Ramos (cell line): ENCODE measurements around the gene BFSP1.

ENCODE experiments used
- in situ Hi-C: fragments of 300-500 bp; cut with MboI; formaldehyde crosslinking; loops from one replicate; pipeline ENCODE4 v1.14.3; 2022; ENCODE audit warnings: low sequenced_read_pairs; ENCODE audit not compliant: unreplicated experiment

BFSP1 gene

GRCh38 chr20:17525650-17526049 is 5.5 kb downstream of the BFSP1 start:
- in situ Hi-C loops = loop anchor here (25.0 kb wide), 1 partner anchor 387 kb away; no protein-coding TSS in a partner anchor

- in situ Hi-C loops = loop anchor here (25.0 kb wide), 1 partner anchor 387 kb away; no protein-coding TSS in a partner anchor
Observed at GRCh38 chr20:17525132-17525531, 6.0 kb downstream of the BFSP1 start.

GRCh38 chr20:17524560-17524959 is 6.6 kb downstream of the BFSP1 start:
- in situ Hi-C loops = loop anchor here (25.0 kb wide), 1 partner anchor 763 kb away; the partner anchor contains the start of gene ZNF133

- in situ Hi-C loops = loop anchor here (25.0 kb wide), 1 partner anchor 764 kb away; the partner anchor contains the start of gene ZNF133
Observed at GRCh38 chr20:17523326-17523725, 7.9 kb downstream of the BFSP1 start.

- in situ Hi-C loops = loop anchor here (25.0 kb wide), 1 partner anchor 765 kb away; the partner anchor contains the start of gene ZNF133
Observed at GRCh38 chr20:17522528-17522927, 8.7 kb downstream of the BFSP1 start.

GRCh38 chr20:17520583-17520982 is 10.6 kb downstream of the BFSP1 start:
- in situ Hi-C loops = loop anchor here (25.0 kb wide), 1 partner anchor 767 kb away; the partner anchor contains the start of gene ZNF133

- in situ Hi-C loops = loop anchor here (25.0 kb wide), 1 partner anchor 768 kb away; the partner anchor contains the start of gene ZNF133
Observed at GRCh38 chr20:17519606-17520285, 11.4 kb downstream of the BFSP1 start.

GRCh38 chr20:17518339-17519052 is 12.7 kb downstream of the BFSP1 start:
- in situ Hi-C loops = loop anchor here (25.0 kb wide), 1 partner anchor 769 kb away; the partner anchor contains the start of gene ZNF133

GRCh38 chr20:17515053-17515452 is 16.1 kb downstream of the BFSP1 start:
- in situ Hi-C loops = loop anchor here (25.0 kb wide), 1 partner anchor 772 kb away; the partner anchor contains the start of gene ZNF133

GRCh38 chr20:17513939-17514338 is 17.2 kb downstream of the BFSP1 start:
- in situ Hi-C loops = loop anchor here (25.0 kb wide), 1 partner anchor 773 kb away; the partner anchor contains the start of gene ZNF133

- in situ Hi-C loops = loop anchor here (25.0 kb wide), 1 partner anchor 776 kb away; the partner anchor contains the start of gene ZNF133
Observed at GRCh38 chr20:17511401-17511800, 19.8 kb downstream of the BFSP1 start.

GRCh38 chr20:17510548-17510947 is 20.6 kb downstream of the BFSP1 start:
- in situ Hi-C loops = loop anchor here (25.0 kb wide), 1 partner anchor 777 kb away; the partner anchor contains the start of gene ZNF133

- in situ Hi-C loops = loop anchor here (25.0 kb wide), 1 partner anchor 779 kb away; the partner anchor contains the start of gene ZNF133
Observed at GRCh38 chr20:17508756-17509155, 22.4 kb downstream of the BFSP1 start.

GRCh38 chr20:17507531-17507930 is 23.6 kb downstream of the BFSP1 start:
- in situ Hi-C loops = loop anchor here (25.0 kb wide), 1 partner anchor 780 kb away; the partner anchor contains the start of gene ZNF133

- in situ Hi-C loops = loop anchor here (25.0 kb wide), 1 partner anchor 780 kb away; the partner anchor contains the start of gene ZNF133
Observed at GRCh38 chr20:17507032-17507431, 24.1 kb downstream of the BFSP1 start.

- in situ Hi-C loops = loop anchor here (25.0 kb wide), 1 partner anchor 781 kb away; the partner anchor contains the start of gene ZNF133
Observed at GRCh38 chr20:17505636-17506517, 25.3 kb downstream of the BFSP1 start.

- in situ Hi-C loops = loop anchor here (25.0 kb wide), 1 partner anchor 782 kb away; the partner anchor contains the start of gene ZNF133
Observed at GRCh38 chr20:17504898-17505635, 26.1 kb downstream of the BFSP1 start.

GRCh38 chr20:17504066-17504897 is 26.9 kb downstream of the BFSP1 start:
- in situ Hi-C loops = loop anchor here (25.0 kb wide), 1 partner anchor 783 kb away; the partner anchor contains the start of gene ZNF133
